NOMO-1 (cell line): ENCODE measurements around the gene HS3ST5.
A peak's percentile ranks its signal among the peaks of the same experiment; 100 is the strongest.
"Not testable (repeated sequence)": the region's sequence is repeated elsewhere in the genome, so short reads cannot be mapped to it uniquely, and the experiment has no call there.

Source experiments
- DNase-seq, 2 experiments: peaks; one replicate each; lab custom pipeline; 2025; ENCODE audit not compliant: unreplicated experiment in 2 of 2; lab: John Stamatoyannopoulos, UW

Gene HS3ST5

GRCh38 chr6:114061741-114062140, 281.1 kb downstream of the HS3ST5 start:
- peak; percentile 76 to 77 for DNase-seq

DNA sequence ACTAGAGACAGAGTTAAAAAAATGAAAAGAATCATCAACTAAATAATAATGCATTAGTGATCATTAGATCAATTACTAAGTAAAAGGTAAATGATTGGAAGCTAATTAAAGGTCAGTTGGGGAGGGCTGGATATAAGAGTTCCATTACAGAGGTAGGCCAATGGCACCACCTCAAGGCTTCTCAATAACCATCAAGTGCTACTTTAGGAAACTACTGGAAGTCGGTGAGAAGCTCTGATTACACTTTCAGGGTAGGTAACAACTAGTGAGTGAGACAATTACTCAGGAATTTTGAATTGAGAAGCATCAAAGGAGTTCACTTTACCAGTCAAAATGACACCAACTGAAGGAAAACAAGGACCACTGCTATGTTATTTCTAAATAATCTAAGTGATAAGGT, 281.7 kb downstream of the HS3ST5 start:
- no peak for DNase-seq

- no peak for DNase-seq
Measured at GRCh38 chr6:114058435-114058834, 284.4 kb downstream of the HS3ST5 start.

DNA sequence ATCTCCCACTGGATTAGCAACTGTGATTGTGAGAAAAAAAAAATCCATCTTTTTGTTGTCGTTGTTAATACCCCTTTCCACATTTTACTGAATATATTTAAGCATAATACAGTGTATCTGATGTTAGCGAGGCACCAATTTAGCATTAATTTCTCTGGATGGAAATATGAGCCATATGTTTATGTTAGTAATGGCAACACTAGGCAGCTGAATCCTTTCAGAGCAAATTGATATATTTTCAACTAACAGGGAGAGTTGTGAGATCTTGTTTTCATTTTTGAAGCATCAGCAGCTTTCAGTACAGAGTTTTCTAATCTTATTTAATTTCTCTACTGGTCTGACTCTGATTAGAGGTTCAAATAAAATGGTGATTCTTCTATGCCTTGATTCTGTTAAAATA, 287.1 kb downstream of the HS3ST5 start:
- no peak for DNase-seq

DNA sequence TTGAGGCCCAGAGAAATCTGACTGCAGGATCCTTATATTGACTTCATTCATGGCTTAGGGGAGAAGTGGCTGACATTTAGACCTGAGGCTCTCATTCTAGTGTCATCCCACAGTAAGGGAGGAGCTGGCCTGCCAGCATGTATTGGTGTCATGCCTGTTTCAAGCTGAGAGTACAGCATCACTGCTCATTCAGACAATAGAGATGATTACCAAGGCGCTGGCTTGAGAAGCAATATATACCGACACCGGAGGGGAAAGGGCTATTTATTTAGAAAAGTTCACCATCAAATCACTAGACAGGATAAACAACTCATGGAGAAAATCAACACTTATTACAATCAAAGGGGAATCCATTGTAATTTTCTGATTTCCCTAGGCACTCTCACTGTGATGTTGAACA, 287.5 kb downstream of the HS3ST5 start:
- no peak for DNase-seq

- no peak for DNase-seq
Measured at GRCh38 chr6:114053791-114054190, 289.0 kb downstream of the HS3ST5 start.

GRCh38 chr6:114052141-114052540, 290.7 kb downstream of the HS3ST5 start:
- DNase-seq: no peak

DNA sequence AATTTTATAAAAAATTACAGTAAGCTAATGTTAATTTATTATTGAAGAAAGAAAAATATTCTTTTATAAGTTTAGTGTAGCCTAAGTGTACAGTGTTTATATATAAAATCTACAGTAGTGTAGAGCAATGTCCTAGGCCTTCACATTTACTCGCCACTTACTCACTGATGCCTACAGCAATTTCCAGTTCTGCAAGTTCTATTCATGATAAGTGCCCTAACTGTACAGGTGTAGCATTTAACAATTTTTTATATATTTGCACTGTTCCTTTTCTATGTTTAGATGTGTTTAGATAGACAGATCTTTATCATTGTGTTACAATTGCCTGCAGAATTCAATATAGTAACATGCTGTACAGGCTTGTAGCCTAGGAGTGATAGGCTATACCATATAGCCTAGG, 291.8 kb downstream of the HS3ST5 start:
- DNase-seq: no peak

GRCh38 chr6:114049367-114049966, 293.4 kb downstream of the HS3ST5 start:
- DNase-seq: no peak

GRCh38 chr6:114044566-114044965, 298.3 kb downstream of the HS3ST5 start:
- not testable (repeated sequence) for DNase-seq

- DNase-seq: no peak
Measured at GRCh38 chr6:114042267-114043016, 300.4 kb downstream of the HS3ST5 start.

GRCh38 chr6:114040871-114041270, 302.0 kb downstream of the HS3ST5 start:
- no peak for DNase-seq

GRCh38 chr6:114039841-114040240, 303.0 kb downstream of the HS3ST5 start:
- peak in 1 of 2 experiments; percentile 6 for DNase-seq

GRCh38 chr6:114033606-114034005, 309.2 kb downstream of the HS3ST5 start:
- DNase-seq: no peak

DNA sequence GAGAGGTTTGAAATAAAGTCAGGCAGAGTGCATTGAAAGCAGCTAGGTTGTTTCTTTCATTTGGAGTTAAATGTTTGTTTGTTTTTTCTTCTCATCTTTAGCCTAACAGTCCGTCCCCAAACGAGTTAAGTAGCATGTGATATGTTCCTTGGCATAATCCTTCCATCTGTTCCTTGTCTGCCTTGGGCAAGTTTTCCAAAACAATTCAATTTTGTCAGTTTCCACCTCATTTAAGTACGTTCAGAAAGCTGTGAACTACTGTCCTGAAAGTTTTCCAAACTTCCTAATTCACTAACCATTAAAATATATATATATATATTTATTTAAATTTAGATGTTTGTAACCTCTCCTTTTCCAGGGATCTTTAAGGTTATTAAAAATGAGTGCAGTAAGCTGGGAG, 310.1 kb downstream of the HS3ST5 start:
- no peak for DNase-seq

GRCh38 chr6:114030767-114031166, 312.1 kb downstream of the HS3ST5 start:
- DNase-seq: no peak

DNA sequence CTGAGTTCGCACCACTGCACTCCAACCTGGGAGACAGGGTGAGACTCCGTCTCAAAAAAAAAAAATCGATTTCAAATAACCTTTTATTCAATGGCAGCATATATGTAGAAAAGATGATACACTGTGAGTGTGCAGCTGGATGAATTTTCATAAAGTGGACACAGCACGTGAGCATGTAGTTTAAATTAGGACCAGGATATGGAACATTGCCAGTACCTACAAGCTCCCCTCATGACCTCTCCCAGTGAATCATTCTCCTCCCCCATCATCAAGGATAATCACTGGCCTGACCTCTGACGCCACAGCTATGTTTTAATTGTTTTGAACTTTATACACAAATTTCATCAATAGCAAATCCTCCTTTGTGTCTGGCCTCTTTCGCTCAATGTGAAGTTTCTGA, 318.1 kb downstream of the HS3ST5 start:
- no peak for DNase-seq

- no peak for DNase-seq
Measured at GRCh38 chr6:114020196-114020595, 322.6 kb downstream of the HS3ST5 start.

GRCh38 chr6:114017146-114017545, 325.7 kb downstream of the HS3ST5 start:
- not testable (repeated sequence) for DNase-seq

- peak in 1 of 2 experiments; percentile 1 for DNase-seq
Measured at GRCh38 chr6:114014106-114014505, 328.7 kb downstream of the HS3ST5 start.

GRCh38 chr6:114011486-114011885, 331.3 kb downstream of the HS3ST5 start:
- not testable (repeated sequence) for DNase-seq

GRCh38 chr6:114010540-114010939, 332.3 kb downstream of the HS3ST5 start:
- no peak for DNase-seq
